Trophoblast cell (in vitro differentiated cells and primary cell): ENCODE results near the gene PDSS1.
"Not testable (repeated sequence)": the region's sequence is repeated elsewhere in the genome, so short reads cannot be mapped to it uniquely, and the experiment has no call there.

Experiments
- DNase-seq, 2 donors: peaks; one replicate each; pipeline ENCODE4 v3.0.0-alpha.2; 2016
- H2AFZ ChIP-seq: 2 replicates; pipeline ENCODE4 v1.6.1; 2013; ENCODE audit warnings: low read length, moderate library complexity, mild to moderate bottlenecking; ENCODE audit not compliant: insufficient read depth, poor library complexity
- H2AK5ac ChIP-seq: 2 replicates; pipeline ENCODE4 v1.6.1; 2013; ENCODE audit warnings: mild to moderate bottlenecking, low read length
- H2BK120ac ChIP-seq: 2 replicates; pipeline ENCODE4 v1.6.1; 2013; ENCODE audit warnings: low read length, mild to moderate bottlenecking, moderate library complexity; ENCODE audit not compliant: insufficient read depth, poor library complexity
- H2BK12ac ChIP-seq: 2 replicates; pipeline ENCODE4 v1.6.1; 2013; ENCODE audit warnings: mild to moderate bottlenecking, low read length, moderate library complexity
- H2BK5ac ChIP-seq: 2 replicates; pipeline ENCODE4 v1.6.1; 2013; ENCODE audit warnings: low read length, low read depth, moderate library complexity, mild to moderate bottlenecking; ENCODE audit not compliant: poor library complexity
- H3K14ac ChIP-seq: 2 replicates; pipeline ENCODE4 v1.6.1; 2013; ENCODE audit warnings: mild to moderate bottlenecking, low read length
- H3K18ac ChIP-seq: 2 replicates; pipeline ENCODE4 v1.6.1; 2013; ENCODE audit warnings: mild to moderate bottlenecking, low read length
- H3K23ac ChIP-seq: 2 replicates; pipeline ENCODE4 v1.6.1; 2013; ENCODE audit warnings: low read length
- H3K27ac ChIP-seq: 2 replicates; pipeline ENCODE4 v1.5.1; 2013; ENCODE audit warnings: low read depth, mild to moderate bottlenecking, inconsistent platforms, low read length, moderate library complexity
- H3K27me3 ChIP-seq: 2 replicates; pipeline ENCODE4 v1.6.1; 2013; ENCODE audit warnings: inconsistent platforms, mild to moderate bottlenecking, low read length, moderate library complexity; ENCODE audit not compliant: insufficient read depth
- H3K36me3 ChIP-seq, 2 experiments: 1 replicate in 1 of 2; 2 replicates in 1 of 2; pipeline ENCODE4 v1.6.1; 2013; ENCODE audit warnings: low read length in 2 of 2, mild to moderate bottlenecking in 2 of 2, moderate library complexity in 1 of 2; ENCODE audit not compliant: insufficient read depth in 2 of 2, control insufficient read depth in 1 of 2
- H3K4ac ChIP-seq: 2 replicates; pipeline ENCODE4 v1.6.1; 2013; ENCODE audit warnings: low read depth, mild to moderate bottlenecking, low read length, moderate library complexity
- H3K4me1 ChIP-seq, 2 experiments: 1 replicate in 1 of 2; 2 replicates in 1 of 2; pipeline ENCODE4 v1.6.1; 2013; ENCODE audit warnings: low read length in 2 of 2, mild to moderate bottlenecking in 2 of 2, moderate library complexity in 1 of 2; ENCODE audit not compliant: insufficient read depth in 2 of 2, control insufficient read depth in 1 of 2
- H3K4me2 ChIP-seq: 2 replicates; pipeline ENCODE4 v1.6.1; 2013; ENCODE audit warnings: inconsistent platforms, mild to moderate bottlenecking, low read length, moderate library complexity
- H3K4me3 ChIP-seq: 2 replicates; pipeline ENCODE4 v1.5.1; 2013; ENCODE audit warnings: mild to moderate bottlenecking, low read depth, low read length, inconsistent platforms
- H3K79me1 ChIP-seq: one replicate; pipeline ENCODE4 v1.6.1; 2013; ENCODE audit warnings: low read length
- H3K79me2 ChIP-seq: 2 replicates; pipeline ENCODE4 v1.6.1; 2013; ENCODE audit warnings: low read length, mild to moderate bottlenecking; ENCODE audit not compliant: control insufficient read depth, insufficient read depth, poor library complexity
- H3K9ac ChIP-seq: 2 replicates; pipeline ENCODE4 v1.6.1; 2013; ENCODE audit warnings: mild to moderate bottlenecking, low read length
- H3K9me3 ChIP-seq: 2 replicates; pipeline ENCODE4 v1.6.1; 2013; ENCODE audit warnings: low read depth, mild to moderate bottlenecking, control low read depth, inconsistent platforms, low read length; ENCODE audit not compliant: insufficient read depth
- H4K12ac ChIP-seq: 2 replicates; pipeline ENCODE4 v1.6.1; 2013; ENCODE audit warnings: low read depth, mild to moderate bottlenecking, low read length, moderate library complexity
- H4K8ac ChIP-seq: 2 replicates; pipeline ENCODE4 v1.6.1; 2013; ENCODE audit warnings: low read depth, mild to moderate bottlenecking, low read length, moderate library complexity
- H4K91ac ChIP-seq: one replicate; pipeline ENCODE4 v1.6.1; 2013; ENCODE audit warnings: low read depth, mild to moderate bottlenecking, low read length, moderate library complexity
- WGBS: extraction: QIAGEN DNeasy Blood & Tissue Kit; methylation state at CpG from one replicate; pipeline ENCODE4 v1.1.7; 2013; ENCODE audit warnings: missing lambda C conversion rate; ENCODE audit not compliant: insufficient read length, insufficient coverage; ENCODE audit errors: extremely low coverage; 5-methylcytosine and 5-hydroxymethylcytosine counted together

Gene PDSS1

DNA sequence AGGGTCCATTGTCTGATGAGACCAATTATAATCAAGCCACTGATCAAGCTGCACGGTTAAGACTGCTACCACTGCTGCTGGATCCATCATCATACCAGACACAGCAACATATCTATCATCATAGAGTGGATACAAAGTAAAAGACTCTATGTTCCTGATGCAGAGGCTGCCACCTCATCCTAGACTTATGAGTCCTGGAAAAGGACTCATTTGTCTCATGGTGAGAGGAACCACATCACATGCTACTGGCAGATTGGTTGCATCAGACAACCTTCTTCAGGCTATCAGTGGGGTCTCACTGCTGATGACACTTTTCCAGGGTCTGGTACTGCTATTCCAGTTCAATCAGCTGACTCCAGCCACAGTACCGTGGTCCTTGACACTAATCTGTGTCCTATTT is 84.3 kb downstream of the PDSS1 start:
- peak overlapping the region; percentile 53 for H3K4ac ChIP-seq
- H2AFZ ChIP-seq: no peak overlapping the region
- H3K4me1 ChIP-seq: peaks cover 19 to 34% of the 10 kb centered on the region in 2 experiments
- H3K4me3 ChIP-seq: no peak overlapping the region
- no peak overlapping the region for H3K4me2 ChIP-seq
- no CpG with 5 or more reads among the region's 2 CpGs for WGBS
- peaks cover 1% of the 10 kb centered on the region for H3K79me2 ChIP-seq
- no peak overlapping the region for H3K9ac ChIP-seq
- peak overlapping the region; percentile 74 for H3K14ac ChIP-seq
- no peaks in the 10 kb centered on the region for H3K27me3 ChIP-seq
- no peak overlapping the region for H3K23ac ChIP-seq
- peak overlapping the region; percentile 65 for H2BK5ac ChIP-seq
- peak overlapping the region; percentile 64 for H2AK5ac ChIP-seq
- peak overlapping the region; percentile 84 for H4K91ac ChIP-seq
- no peak overlapping the region for H4K12ac ChIP-seq
- H2BK12ac ChIP-seq: peak overlapping the region; percentile 42
- peak overlapping the region; percentile 54 for H4K8ac ChIP-seq
- H3K27ac ChIP-seq: peak overlapping the region; percentile 94
- no peaks in the 10 kb centered on the region for H3K36me3 ChIP-seq
- peak in 1 of 2 donors; percentile 2 for DNase-seq
- no peaks in the 10 kb centered on the region for H3K9me3 ChIP-seq
- H3K18ac ChIP-seq: peak overlapping the region; percentile 50
- H3K79me1 ChIP-seq: peaks cover 22% of the 10 kb centered on the region
- peak overlapping the region; percentile 70 for H2BK120ac ChIP-seq

DNA sequence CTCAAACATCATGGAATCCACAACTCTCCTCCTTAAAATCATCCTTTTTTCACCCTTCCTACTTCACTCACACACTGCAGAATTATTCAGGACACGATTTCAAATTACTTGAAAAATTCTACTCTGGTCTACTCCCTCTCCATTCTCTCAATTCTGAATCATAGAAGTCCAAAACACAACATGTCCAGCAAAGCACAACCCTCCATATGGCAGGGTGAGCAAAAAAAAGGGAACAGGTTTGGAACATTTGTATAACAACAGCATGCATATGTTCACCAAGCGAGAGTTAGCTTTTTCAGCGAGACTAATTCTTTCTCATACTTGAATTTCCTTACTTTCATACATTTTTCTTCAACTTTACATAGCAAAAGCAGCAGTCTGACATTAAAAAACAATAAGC is 89.9 kb downstream of the PDSS1 start:
- no peak overlapping the region for H2AK5ac ChIP-seq
- no peak overlapping the region for H3K27ac ChIP-seq
- no peak for DNase-seq
- no peaks in the 10 kb centered on the region for H3K9me3 ChIP-seq
- no peak overlapping the region for H4K8ac ChIP-seq
- H2BK120ac ChIP-seq: no peak overlapping the region
- H4K91ac ChIP-seq: no peak overlapping the region
- H2AFZ ChIP-seq: no peak overlapping the region
- 100% methylated on average over 1 of the region's 3 CpGs for WGBS
- no peak overlapping the region for H3K4me2 ChIP-seq
- H3K14ac ChIP-seq: no peak overlapping the region
- H3K18ac ChIP-seq: no peak overlapping the region
- no peaks in the 10 kb centered on the region for H3K79me2 ChIP-seq
- H3K4ac ChIP-seq: no peak overlapping the region
- no peak overlapping the region for H4K12ac ChIP-seq
- no peak overlapping the region for H3K23ac ChIP-seq
- no peak overlapping the region for H2BK5ac ChIP-seq
- H2BK12ac ChIP-seq: no peak overlapping the region
- no peak overlapping the region for H3K9ac ChIP-seq
- peaks cover 7% of the 10 kb centered on the region in 2 experiments for H3K4me1 ChIP-seq
- no peaks in the 10 kb centered on the region for H3K27me3 ChIP-seq
- no peak overlapping the region for H3K4me3 ChIP-seq
- no peaks in the 10 kb centered on the region for H3K36me3 ChIP-seq
- H3K79me1 ChIP-seq: no peaks in the 10 kb centered on the region

DNA sequence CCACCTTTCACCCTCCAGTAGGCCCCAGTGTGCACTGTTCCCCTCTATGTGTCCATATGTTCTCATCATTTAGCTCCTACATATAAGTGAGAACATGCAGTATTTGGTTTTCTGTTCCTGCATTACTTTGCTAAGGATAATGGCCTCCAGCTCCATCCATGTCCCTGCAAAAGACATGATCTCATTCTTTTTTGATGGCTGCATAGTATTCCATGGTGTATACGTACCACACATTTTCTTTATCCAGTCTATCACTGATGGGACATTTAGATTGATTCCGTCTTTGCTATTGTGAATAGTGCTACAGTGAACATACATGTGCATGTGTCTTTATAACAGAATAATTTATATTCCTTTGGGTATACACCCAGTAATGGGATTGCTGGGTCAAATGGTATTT is 92.3 kb downstream of the PDSS1 start:
- not testable (repeated sequence) for H4K91ac ChIP-seq, H3K4me2 ChIP-seq, H3K14ac ChIP-seq, H3K79me1 ChIP-seq, H2AFZ ChIP-seq, H2BK120ac ChIP-seq, H3K4me1 ChIP-seq, H3K27ac ChIP-seq, H4K12ac ChIP-seq, H3K9ac ChIP-seq, H4K8ac ChIP-seq, H3K23ac ChIP-seq, H3K9me3 ChIP-seq, H3K27me3 ChIP-seq, H3K18ac ChIP-seq, H3K36me3 ChIP-seq, H3K79me2 ChIP-seq, H3K4ac ChIP-seq, H2BK12ac ChIP-seq, DNase-seq, H2BK5ac ChIP-seq, H3K4me3 ChIP-seq, H2AK5ac ChIP-seq
- no CpG with 5 or more reads among the region's 2 CpGs for WGBS

DNA sequence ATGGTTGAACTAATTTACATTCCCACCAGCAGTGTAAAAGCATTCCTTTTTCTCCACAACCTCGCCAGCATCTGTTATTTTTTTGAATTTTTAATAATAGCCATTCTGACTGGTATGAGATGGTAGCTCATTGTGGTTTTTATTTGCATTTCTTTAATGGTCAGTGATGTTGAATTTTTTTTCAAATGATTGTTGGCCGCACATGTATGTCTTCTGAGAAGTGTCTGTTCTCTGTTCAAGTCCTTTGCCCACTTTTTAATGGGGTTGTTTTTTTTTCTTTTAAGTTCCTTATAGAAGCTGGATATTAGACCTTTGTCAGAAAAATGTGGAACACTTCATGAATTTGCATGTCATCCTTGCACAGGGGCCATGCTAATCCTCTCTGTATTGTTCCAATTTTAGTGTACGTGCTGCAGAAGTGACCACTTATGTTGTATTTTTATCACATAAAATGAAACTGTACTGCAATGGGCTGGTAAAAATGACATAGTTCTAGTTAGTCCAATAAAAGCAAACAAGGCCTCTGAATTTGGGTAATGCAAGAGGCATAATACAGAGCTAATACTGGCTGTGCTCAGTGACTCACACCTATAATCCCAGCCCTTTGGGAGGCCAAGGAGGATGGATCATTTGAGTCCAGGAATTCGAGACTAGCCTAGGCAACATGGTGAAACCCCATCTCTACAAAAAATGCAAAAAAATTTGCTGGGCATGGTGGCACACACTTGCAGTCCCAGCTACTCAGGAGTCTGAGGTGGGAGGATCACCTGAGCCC is 92.9 kb downstream of the PDSS1 start:
- H3K27me3 ChIP-seq: no peaks in the 10 kb centered on the region
- no peaks in the 10 kb centered on the region for H3K9me3 ChIP-seq
- no peak overlapping the region for H3K4ac ChIP-seq
- no peak overlapping the region for H2AFZ ChIP-seq
- no peak for DNase-seq
- no peak overlapping the region for H3K23ac ChIP-seq
- H3K9ac ChIP-seq: no peak overlapping the region
- no peaks in the 10 kb centered on the region for H3K79me1 ChIP-seq
- no peak overlapping the region for H2BK120ac ChIP-seq
- H3K4me2 ChIP-seq: no peak overlapping the region
- H3K14ac ChIP-seq: no peak overlapping the region
- H3K79me2 ChIP-seq: no peaks in the 10 kb centered on the region
- no peak overlapping the region for H3K18ac ChIP-seq
- H4K12ac ChIP-seq: no peak overlapping the region
- no peak overlapping the region for H2BK5ac ChIP-seq
- no peak overlapping the region for H4K8ac ChIP-seq
- H3K27ac ChIP-seq: no peak overlapping the region
- H4K91ac ChIP-seq: no peak overlapping the region
- H2AK5ac ChIP-seq: no peak overlapping the region
- H3K36me3 ChIP-seq: no peaks in the 10 kb centered on the region
- peaks cover 3% of the 10 kb centered on the region in 2 experiments for H3K4me1 ChIP-seq
- H2BK12ac ChIP-seq: no peak overlapping the region
- no CpG with 5 or more reads among the region's 4 CpGs for WGBS
- no peak overlapping the region for H3K4me3 ChIP-seq
